Caco-2 (cell line): ENCODE data around the gene PLEKHM1. TPM values are rescaled to one million over a fixed set of nuclear protein-coding genes. Genes with fewer than 3 reads are reported as not detected.

Experiments used
- BruUV-seq: library from RNA; stranded (reverse); fragments of 400-500 nt; replicated peaks from 2 replicates; lab custom pipeline; 2021; lab: Mats Ljungman, UMichigan
- CTCF ChIA-PET: fragments of 300-600 bp; sonication (Branson Sonifier 250); formaldehyde crosslinking; loops from one replicate; lab custom pipeline; 2022; ENCODE audit warnings: antibody characterized with exemption; lab: Charles Lee
- POLR2A ChIA-PET: fragments of 300-600 bp; sonication (Branson Sonifier 250); formaldehyde crosslinking; loops from one replicate; lab custom pipeline; 2022; ENCODE audit warnings: antibody characterized with exemption; lab: Charles Lee
- DNase-seq, 2 experiments: peaks; one replicate each; pipeline versions ENCODE4 v3.0.0 to v3.0.0-alpha.2; 2020 to 2022
- H3K27me3 ChIP-seq: replicated peaks from 2 replicates; pipeline ENCODE4 v1.6.0; 2011; ENCODE audit warnings: low read length; ENCODE audit not compliant: control insufficient read depth, insufficient read depth
- H3K36me3 ChIP-seq: 2 replicates; pipeline ENCODE4 v1.5.1; 2011; ENCODE audit warnings: low read length; ENCODE audit not compliant: control insufficient read depth, insufficient read depth
- H3K4me1 ChIP-seq: fragments of 250-450 bp; sonication (Bioruptor Pico); 2 replicates; pipeline ENCODE4 v1.5.1; 2020; ENCODE audit warnings: mild to moderate bottlenecking
- H3K4me3 ChIP-seq: 2 replicates; pipeline ENCODE4 v1.5.1; 2011; ENCODE audit warnings: low read depth, mild to moderate bottlenecking, control low read depth, low read length
- H3K9me3 ChIP-seq: fragments of 250-450 bp; sonication (Bioruptor Pico); 2 replicates; pipeline ENCODE4 v1.5.1; 2020; ENCODE audit warnings: mild to moderate bottlenecking, moderate library complexity
- H3K27ac Mint-ChIP-seq: one replicate; pipeline ENCODE4 v1.8.0; 2022; ENCODE audit warnings: mixed read lengths; ENCODE audit not compliant: unreplicated experiment
- H3K27me3 Mint-ChIP-seq: one replicate; pipeline ENCODE4 v1.8.0; 2022; ENCODE audit warnings: mixed read lengths; ENCODE audit not compliant: insufficient read depth, unreplicated experiment
- H3K36me3 Mint-ChIP-seq: one replicate; pipeline ENCODE4 v1.8.0; 2022; ENCODE audit warnings: mild to moderate bottlenecking, mixed read lengths; ENCODE audit not compliant: insufficient read depth, unreplicated experiment
- H3K4me1 Mint-ChIP-seq: one replicate; pipeline ENCODE4 v1.8.0; 2022; ENCODE audit warnings: low read depth, mixed read lengths; ENCODE audit not compliant: unreplicated experiment
- H3K4me3 Mint-ChIP-seq: one replicate; pipeline ENCODE4 v1.8.0; 2022; ENCODE audit warnings: mild to moderate bottlenecking, moderate library complexity, mixed read lengths; ENCODE audit not compliant: unreplicated experiment
- H3K9me3 Mint-ChIP-seq: one replicate; pipeline ENCODE4 v1.8.0; 2022; ENCODE audit warnings: mixed read lengths; ENCODE audit not compliant: unreplicated experiment
- CTCF ChIP-seq, 2 experiments: fragments of 200-600 bp in 1 of 2; IDR thresholded peaks; 1 replicate in 1 of 2; 2 replicates in 1 of 2; pipeline versions ENCODE4 v1.5.1 to v1.8.0; 2011 to 2022; ENCODE audit warnings: antibody characterized with exemption in 1 of 2, control low read depth in 1 of 2, inconsistent platforms in 1 of 2, low read depth in 1 of 2, low read length in 1 of 2, mild to moderate bottlenecking in 1 of 2, moderate library complexity in 1 of 2; ENCODE audit not compliant: insufficient read depth in 1 of 2, severe bottlenecking in 1 of 2, unreplicated experiment in 1 of 2
- intact Hi-C: fragments of 100-400 bp; cut with micrococcal nuclease; formaldehyde crosslinking; loops from one replicate; pipeline ENCODE4 v1.10.0; 2022; ENCODE audit not compliant: unreplicated experiment
- total RNA-seq: library from RNA; stranded (reverse); gene quantifications from 2 replicates; pipeline ENCODE4 v1.2.3, GENCODE V29; 2022

Gene PLEKHM1
- total RNA-seq, 1 experiment from 2014 or later, result 30.4 TPM

GRCh38 chr17:45402916-45403315 lies 87.6 kb downstream of the PLEKHM1 start:
- no peaks in the 10 kb centered on the region for H3K9me3 ChIP-seq
- peaks cover 28% of the 10 kb centered on the region for H3K4me1 ChIP-seq
- Mint-ChIP-seq H3K4me1 (peaks cover 7% of the 10 kb centered on the region), H3K27me3 (no peaks in the 10 kb centered on the region), H3K9me3 (no peaks in the 10 kb centered on the region), H3K27ac (no peak overlapping the region), H3K4me3 (no peak overlapping the region), H3K36me3 (peaks cover 46% of the 10 kb centered on the region)
- H3K4me3 ChIP-seq, result no peak overlapping the region
- H3K27me3 ChIP-seq, result no peaks in the 10 kb centered on the region
- no TSS peak for BruUV-seq
- intact Hi-C loops, result no loop called here
- ChIA-PET POLR2A (interaction anchor here (0.5 kb wide), 1 partner anchor 83 kb away, joined by 4 read pairs; no protein-coding TSS in a partner anchor), CTCF (interaction anchor here (1.8 kb wide), 1 partner anchor 22 kb away, joined by 6 read pairs; no protein-coding TSS in a partner anchor)
- TF ChIP-seq CTCF (IDR thresholded peaks at IDR 0.05; ENCODE audit: insufficient read depth in 1 of 2, low read depth in 1 of 2, low read length in 1 of 2, severe bottlenecking in 1 of 2, unreplicated experiment in 1 of 2), result no peak
- DNase-seq, result no peak
- peaks cover 9% of the 10 kb centered on the region for H3K36me3 ChIP-seq

GRCh38 chr17:45398800-45399199 lies 91.7 kb downstream of the PLEKHM1 start:
- no TSS peak for BruUV-seq
- H3K36me3 Mint-ChIP-seq, result peaks cover 44% of the 10 kb centered on the region
- H3K36me3 ChIP-seq, result peaks cover 16% of the 10 kb centered on the region

DNA sequence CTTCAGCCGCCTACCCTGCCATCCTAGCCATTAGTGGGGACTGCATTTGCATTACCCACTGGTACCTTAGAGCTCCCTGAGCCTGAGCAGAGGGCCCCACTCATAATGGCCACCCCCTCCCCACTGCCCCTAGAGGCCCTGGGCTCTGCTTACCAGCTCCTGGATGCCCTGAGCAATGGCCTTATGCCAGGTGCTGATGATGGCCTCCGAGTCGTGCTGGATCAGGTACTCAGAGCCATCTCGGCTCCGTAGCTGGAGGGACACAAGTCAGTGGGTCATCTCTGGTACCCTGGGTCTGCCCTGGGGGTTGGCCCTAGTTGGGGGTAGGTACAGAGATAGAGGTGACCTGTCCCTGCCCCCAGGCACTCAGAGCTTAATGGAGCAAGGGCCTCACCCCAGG lies 92.7 kb downstream of the PLEKHM1 start:
- no peaks in the 10 kb centered on the region for H3K4me1 ChIP-seq
- no peaks in the 10 kb centered on the region for H3K27me3 ChIP-seq
- H3K27ac Mint-ChIP-seq, result no peak overlapping the region
- TF ChIP-seq CTCF (IDR thresholded peaks at IDR 0.05; ENCODE audit: insufficient read depth in 1 of 2, low read depth in 1 of 2, low read length in 1 of 2, severe bottlenecking in 1 of 2, unreplicated experiment in 1 of 2), result no peak
- H3K36me3 ChIP-seq, result peaks cover 14% of the 10 kb centered on the region
- CTCF ChIA-PET, result interaction anchor here (1.5 to 8.7 kb wide), 2 partner anchors 9 to 28 kb away, joined by 3 to 105 read pairs; no protein-coding TSS in a partner anchor
- H3K27me3 Mint-ChIP-seq, result no peaks in the 10 kb centered on the region
- no peaks in the 10 kb centered on the region for H3K9me3 Mint-ChIP-seq
- no peak overlapping the region for H3K4me3 Mint-ChIP-seq
- no peak for DNase-seq
- H3K36me3 Mint-ChIP-seq, result peaks cover 49% of the 10 kb centered on the region
- POLR2A ChIA-PET, result no interaction called here
- no TSS peak for BruUV-seq
- H3K4me3 ChIP-seq, result no peak overlapping the region
- H3K9me3 ChIP-seq, result no peaks in the 10 kb centered on the region
- H3K4me1 Mint-ChIP-seq, result no peaks in the 10 kb centered on the region
- intact Hi-C loops, result no loop called here

More at GRCh38 chr17:45398800-45399199, 91.7 kb downstream of the PLEKHM1 start:
- no peak overlapping the region for H3K4me3 ChIP-seq
- intact Hi-C loops, result no loop called here
- H3K9me3 Mint-ChIP-seq, result no peaks in the 10 kb centered on the region
- ChIA-PET POLR2A (no interaction called here), CTCF (interaction anchor here (0.6 to 8.7 kb wide), 3 partner anchors 8 to 183 kb away, joined by 3 to 105 read pairs (median 4); no protein-coding TSS in a partner anchor)
- H3K9me3 ChIP-seq, result no peaks in the 10 kb centered on the region
- DNase-seq, result no peak
- H3K27me3 ChIP-seq, result no peaks in the 10 kb centered on the region
- H3K4me3 Mint-ChIP-seq, result no peak overlapping the region
- H3K4me1 Mint-ChIP-seq, result no peaks in the 10 kb centered on the region
- peaks cover 9% of the 10 kb centered on the region for H3K4me1 ChIP-seq
- H3K27ac Mint-ChIP-seq, result no peak overlapping the region
- no peaks in the 10 kb centered on the region for H3K27me3 Mint-ChIP-seq
- peak in 1 of 2 experiments; percentile 13 for TF ChIP-seq CTCF (IDR thresholded peaks at IDR 0.05; ENCODE audit: insufficient read depth in 1 of 2, low read depth in 1 of 2, low read length in 1 of 2, severe bottlenecking in 1 of 2, unreplicated experiment in 1 of 2)
